B cell (primary cell): Measurements from ENCODE around the gene TBC1D30.

ENCODE experiments used
- EZH2 ChIP-seq: IDR thresholded peaks from 2 replicates; pipeline ENCODE4 v1.6.1; 2012; ENCODE audit warnings: borderline replicate concordance, low read depth, mild to moderate bottlenecking, moderate library complexity, low read length; ENCODE audit not compliant: insufficient read depth, poor library complexity, severe bottlenecking
- TF ChIP-seq, protein P1 (sequence below): fragments of 200-600 bp; IDR thresholded peaks from one replicate; pipeline ENCODE4 v1.8.0; 2022; ENCODE audit warnings: antibody characterized with exemption, mild to moderate bottlenecking

DNA sequence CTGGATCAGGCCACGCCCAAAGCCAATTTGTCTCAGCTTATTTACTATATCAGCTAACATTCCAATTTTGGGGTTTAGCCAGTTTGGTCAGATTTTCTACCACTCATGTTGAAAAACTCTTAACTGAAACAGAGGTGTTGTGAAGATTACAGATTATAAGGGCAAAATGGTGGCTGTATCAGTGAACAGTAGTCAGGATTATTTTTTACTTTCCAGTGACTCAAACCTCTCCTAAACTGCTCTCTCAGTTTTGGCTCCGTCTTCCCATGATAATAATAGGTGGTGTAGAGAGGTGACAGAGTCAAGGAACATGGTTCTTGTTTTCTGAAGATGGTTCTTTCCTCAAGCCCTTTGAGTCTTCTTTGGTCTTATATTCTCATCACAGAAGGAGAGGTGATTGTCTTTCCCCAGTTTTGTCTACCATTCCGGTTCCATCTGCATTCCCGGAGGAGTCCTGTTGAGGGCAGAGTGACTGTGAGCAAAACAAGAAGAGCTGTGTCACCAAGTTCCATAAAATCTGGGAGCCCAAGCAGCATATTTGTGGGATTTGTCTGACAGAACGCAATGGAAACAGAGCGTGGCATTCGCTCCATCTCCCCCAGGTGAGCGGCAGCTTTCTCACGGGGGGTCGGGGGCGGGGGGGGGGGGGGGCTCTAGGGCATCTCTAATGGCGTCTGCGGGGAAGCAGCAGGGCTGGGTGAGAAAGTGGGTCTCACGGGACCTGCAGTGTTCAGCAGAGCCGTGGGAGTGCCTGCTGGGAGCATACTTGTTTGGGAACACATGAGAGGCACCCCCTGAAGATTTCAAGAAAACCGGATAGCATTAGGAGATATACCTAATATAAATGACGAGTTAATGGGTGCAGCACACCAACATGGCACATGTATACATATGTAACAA, 59.1 kb downstream of the TBC1D30 start:
- TF ChIP-seq, protein P1, sequence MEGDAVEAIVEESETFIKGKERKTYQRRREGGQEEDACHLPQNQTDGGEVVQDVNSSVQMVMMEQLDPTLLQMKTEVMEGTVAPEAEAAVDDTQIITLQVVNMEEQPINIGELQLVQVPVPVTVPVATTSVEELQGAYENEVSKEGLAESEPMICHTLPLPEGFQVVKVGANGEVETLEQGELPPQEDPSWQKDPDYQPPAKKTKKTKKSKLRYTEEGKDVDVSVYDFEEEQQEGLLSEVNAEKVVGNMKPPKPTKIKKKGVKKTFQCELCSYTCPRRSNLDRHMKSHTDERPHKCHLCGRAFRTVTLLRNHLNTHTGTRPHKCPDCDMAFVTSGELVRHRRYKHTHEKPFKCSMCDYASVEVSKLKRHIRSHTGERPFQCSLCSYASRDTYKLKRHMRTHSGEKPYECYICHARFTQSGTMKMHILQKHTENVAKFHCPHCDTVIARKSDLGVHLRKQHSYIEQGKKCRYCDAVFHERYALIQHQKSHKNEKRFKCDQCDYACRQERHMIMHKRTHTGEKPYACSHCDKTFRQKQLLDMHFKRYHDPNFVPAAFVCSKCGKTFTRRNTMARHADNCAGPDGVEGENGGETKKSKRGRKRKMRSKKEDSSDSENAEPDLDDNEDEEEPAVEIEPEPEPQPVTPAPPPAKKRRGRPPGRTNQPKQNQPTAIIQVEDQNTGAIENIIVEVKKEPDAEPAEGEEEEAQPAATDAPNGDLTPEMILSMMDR = no peak
- no peak for TF ChIP-seq EZH2
